GM12892 (cell line): ENCODE data around the gene IBA57.

Source experiments
- POLR2A ChIP-seq: IDR thresholded peaks from 2 replicates; pipeline ENCODE4 v1.6.1; 2011; ENCODE audit warnings: low read depth, low read length, control low read depth
- TAF1 ChIP-seq: IDR thresholded peaks from 2 replicates; pipeline ENCODE4 v1.6.1; 2011; ENCODE audit warnings: low read depth, mild to moderate bottlenecking, control low read depth, low read length, borderline replicate concordance

- TF ChIP-seq POLR2A = no peak
- TF ChIP-seq TAF1 = no peak
Measured at GRCh38 chr1:228217551-228218344, 52.1 kb downstream of the IBA57 start.
